ENCODE data around the gene RPS21. TPM values are rescaled to one million over a fixed set of nuclear protein-coding genes. Genes with fewer than 3 reads are reported as not detected.

The RPS21 gene
- total and polyA plus RNA-seq, 10 of the 15 experiments (the other 5 are each of a cell fraction or from before 2014, with no cell fraction given): 1,474 to 4,987 (median 2,439) TPM

DNA sequence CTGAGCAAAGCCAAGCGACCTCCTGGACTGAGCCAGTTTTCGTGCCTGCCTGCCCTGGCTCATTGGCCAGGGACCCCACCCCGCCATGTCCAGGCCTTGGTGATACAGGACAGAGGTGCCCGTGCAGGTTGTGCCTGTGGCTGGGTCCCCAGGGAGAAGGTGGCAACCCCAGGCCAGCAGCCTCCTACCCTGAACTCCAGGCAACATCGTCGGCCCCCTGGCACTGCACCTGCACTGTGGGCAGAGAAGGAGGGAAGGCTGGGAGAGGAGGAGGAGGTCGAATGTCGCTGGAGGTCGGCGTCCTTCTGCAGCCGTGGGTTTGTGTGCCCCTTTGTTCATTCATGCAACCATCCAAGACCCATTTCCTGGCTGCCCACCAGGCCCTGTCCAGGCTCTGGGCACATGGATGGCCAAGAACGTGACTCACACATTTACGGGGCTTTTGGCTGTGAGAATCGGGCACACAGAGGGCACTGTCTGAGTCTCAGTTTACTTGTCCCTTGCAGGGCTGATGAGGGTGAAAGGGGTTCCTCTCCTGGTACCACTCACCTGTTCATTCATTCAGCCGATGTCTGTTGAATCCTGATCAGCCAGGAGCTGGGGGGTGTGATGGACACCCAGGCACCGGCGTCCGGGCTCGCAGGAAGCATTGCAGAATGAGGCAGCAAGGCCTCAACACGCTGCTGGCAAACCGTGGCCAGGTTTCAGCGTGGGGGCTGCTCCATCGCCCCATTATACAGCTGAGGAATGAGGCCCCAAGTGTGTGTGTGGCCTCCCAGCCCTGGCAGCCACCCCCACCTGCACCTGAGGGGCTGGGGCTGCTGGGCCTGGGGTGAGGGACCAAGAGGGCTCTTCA lies 42.8 kb downstream of the RPS21 start:
- 29% methylated on average over 21 of the region's 23 CpGs for WGBS (ENCODE audit: insufficient coverage, insufficient replicate concordance, low lambda C conversion rate, missing lambda C conversion rate)
- Histone ChIP-seq H2AFZ (ENCODE audit: control insufficient read depth, low read depth, low read length) (no peak overlapping the region), H3K4me1 (ENCODE audit: control insufficient read depth, insufficient read depth, low read length) (no peaks in the 10 kb centered on the region), H4K20me1 (ENCODE audit: control insufficient read depth, insufficient read depth) (no peaks in the 10 kb centered on the region), H3K27ac (ENCODE audit: control insufficient read depth, insufficient read depth) (no peak overlapping the region), H3K9ac (ENCODE audit: control insufficient read depth, insufficient read depth, low read length) (no peak overlapping the region), H3K79me2 (ENCODE audit: control insufficient read depth, insufficient read depth, low read length) (no peaks in the 10 kb centered on the region), H3K36me3 (ENCODE audit: control insufficient read depth in 2 of 2, insufficient read depth in 2 of 2, low read length in 1 of 2) (no peaks in the 10 kb centered on the region), H3K27me3 (replicated peaks in 1 of 2; ENCODE audit: control insufficient read depth in 2 of 2, insufficient read depth in 2 of 2, low read length in 1 of 2) (peaks cover 0 to 4% of the 10 kb centered on the region in 2 experiments; a peak in 2 of 4 replicates), H3K9me3 (replicated peaks; ENCODE audit: control insufficient read depth, insufficient read depth, low read length) (no peaks in the 10 kb centered on the region), H3K4me3 (no peak overlapping the region), H3K4me2 (ENCODE audit: control insufficient read depth, insufficient read depth) (no peak overlapping the region)
- ChIA-PET POLR2A (no interaction called here), CTCF (interaction anchor here (0.5 kb wide), 1 partner anchor 542 kb away, joined by 4 read pairs; no protein-coding TSS in a partner anchor), RAD21 (ENCODE audit: unreplicated experiment) (no interaction called here), SMC1A (ENCODE audit: uncharacterized antibody, unreplicated experiment) (no interaction called here)
- BruUV-seq (replicated peaks): no TSS peak
- no peak for FAIRE-seq
- in situ Hi-C loops (cut with MboI): no loop called here
- no peak for ATAC-seq
- intact Hi-C loops (cut with micrococcal nuclease; ENCODE audit: unreplicated experiment): no loop called here
- no peak for DNase-seq (ENCODE audit: low read depth, low spot score)
- TF ChIP-seq, protein P1, sequence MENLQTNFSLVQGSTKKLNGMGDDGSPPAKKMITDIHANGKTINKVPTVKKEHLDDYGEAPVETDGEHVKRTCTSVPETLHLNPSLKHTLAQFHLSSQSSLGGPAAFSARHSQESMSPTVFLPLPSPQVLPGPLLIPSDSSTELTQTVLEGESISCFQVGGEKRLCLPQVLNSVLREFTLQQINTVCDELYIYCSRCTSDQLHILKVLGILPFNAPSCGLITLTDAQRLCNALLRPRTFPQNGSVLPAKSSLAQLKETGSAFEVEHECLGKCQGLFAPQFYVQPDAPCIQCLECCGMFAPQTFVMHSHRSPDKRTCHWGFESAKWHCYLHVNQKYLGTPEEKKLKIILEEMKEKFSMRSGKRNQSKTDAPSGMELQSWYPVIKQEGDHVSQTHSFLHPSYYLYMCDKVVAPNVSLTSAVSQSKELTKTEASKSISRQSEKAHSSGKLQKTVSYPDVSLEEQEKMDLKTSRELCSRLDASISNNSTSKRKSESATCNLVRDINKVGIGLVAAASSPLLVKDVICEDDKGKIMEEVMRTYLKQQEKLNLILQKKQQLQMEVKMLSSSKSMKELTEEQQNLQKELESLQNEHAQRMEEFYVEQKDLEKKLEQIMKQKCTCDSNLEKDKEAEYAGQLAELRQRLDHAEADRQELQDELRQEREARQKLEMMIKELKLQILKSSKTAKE (IDR thresholded peaks at IDR 0.05; ENCODE audit: low read depth, poor library complexity, severe bottlenecking): no peak
- TF ChIP-seq CHD4 (IDR thresholded peaks at IDR 0.05): no peak
- no peak for TF ChIP-seq EZH2 (IDR thresholded peaks at IDR 0.05; ENCODE audit: borderline replicate concordance, control insufficient read depth, low read depth, low read length)
- TF ChIP-seq REST (IDR thresholded peaks at IDR 0.05; ENCODE audit: low read depth, low read length): no peak
